CD4-positive, CD25-positive, alpha-beta regulatory T cell (primary cell): Measurements from ENCODE around the gene GPX6. TPM values are rescaled to one million over a fixed set of nuclear protein-coding genes. Genes with fewer than 3 reads are reported as not detected.
"Not testable (repeated sequence)": the region's sequence is repeated elsewhere in the genome, so short reads cannot be mapped to it uniquely, and the experiment has no call there.

Experiments
- ATAC-seq, 2 donors: fragments of 150-1000 bp; cut with Tn5 transposase; one replicate each; pipeline ENCODE4 v1.10.0; 2021; ENCODE audit warnings: low read depth in 2 of 2, moderate number of reproducible peaks in 2 of 2, moderate library complexity in 1 of 2
- DNase-seq, 3 donors: peaks; one replicate each; pipeline versions ENCODE4 v3.0.0 to v3.0.0-alpha.2; 2012 to 2022; ENCODE audit warnings: mixed read lengths in 1 of 3
- H3K27ac ChIP-seq: one replicate; pipeline ENCODE4 v1.7.0; 2013; ENCODE audit warnings: mild to moderate bottlenecking, low read length; ENCODE audit not compliant: insufficient read depth, poor library complexity, severe bottlenecking
- H3K27me3 ChIP-seq: one replicate; pipeline ENCODE4 v1.7.0; 2013; ENCODE audit warnings: low read length; ENCODE audit not compliant: control insufficient read depth, insufficient read depth
- H3K36me3 ChIP-seq: one replicate; pipeline ENCODE4 v1.7.0; 2013; ENCODE audit warnings: mild to moderate bottlenecking, low read length, moderate library complexity; ENCODE audit not compliant: control insufficient read depth, insufficient read depth
- H3K4me1 ChIP-seq: 2 replicates; pipeline ENCODE4 v1.7.0; 2013; ENCODE audit warnings: mild to moderate bottlenecking, low read length; ENCODE audit not compliant: insufficient read depth, control insufficient read depth, poor library complexity, severe bottlenecking
- H3K4me3 ChIP-seq: one replicate; pipeline ENCODE4 v1.7.0; 2013; ENCODE audit warnings: low read depth, mild to moderate bottlenecking, low read length, moderate library complexity
- H3K9me3 ChIP-seq, 2 experiments: 1 replicate in 1 of 2; 2 replicates in 1 of 2; pipeline ENCODE4 v1.7.0; 2013; ENCODE audit warnings: low read length in 2 of 2, mild to moderate bottlenecking in 1 of 2, moderate library complexity in 1 of 2; ENCODE audit not compliant: control insufficient read depth in 2 of 2
- H3K27ac Mint-ChIP-seq, 3 donors: one replicate each; pipeline ENCODE4 v1.8.0; 2020 to 2022; ENCODE audit warnings: mild to moderate bottlenecking in 3 of 3, mixed read lengths in 3 of 3, moderate library complexity in 2 of 3
- H3K27me3 Mint-ChIP-seq: one replicate; pipeline ENCODE4 v1.8.0; 2022; ENCODE audit warnings: mild to moderate bottlenecking, mixed read lengths
- H3K36me3 Mint-ChIP-seq: one replicate; pipeline ENCODE4 v1.8.0; 2020; ENCODE audit warnings: mixed read lengths
- H3K4me1 Mint-ChIP-seq, 4 donors: one replicate each; pipeline ENCODE4 v1.8.0; 2020 to 2022; ENCODE audit warnings: mixed read lengths in 4 of 4, mild to moderate bottlenecking in 1 of 4
- H3K4me3 Mint-ChIP-seq, 4 donors: one replicate each; pipeline ENCODE4 v1.8.0; 2020 to 2022; ENCODE audit warnings: mild to moderate bottlenecking in 4 of 4, mixed read lengths in 4 of 4, moderate library complexity in 3 of 4
- H3K9me3 Mint-ChIP-seq, 7 donors: one replicate each; pipeline ENCODE4 v1.8.0; 2020 to 2022; ENCODE audit warnings: mixed read lengths in 7 of 7, mild to moderate bottlenecking in 3 of 7, moderate library complexity in 2 of 7
- polyA plus RNA-seq, 4 donors: library from polyadenylated mRNA; unstranded; fragments of 300-500 nt; fragmentation: Illumina TruSeq; gene quantifications; one replicate each; pipeline ENCODE4 v1.2.3, GENCODE V29; 2021
- total RNA-seq: library from RNA; stranded (reverse); gene quantifications from one replicate; pipeline ENCODE4 v1.2.3, GENCODE V29; 2022

Gene GPX6
- total and polyA plus RNA-seq, 5 donors from 2014 or later: not detected

DNA sequence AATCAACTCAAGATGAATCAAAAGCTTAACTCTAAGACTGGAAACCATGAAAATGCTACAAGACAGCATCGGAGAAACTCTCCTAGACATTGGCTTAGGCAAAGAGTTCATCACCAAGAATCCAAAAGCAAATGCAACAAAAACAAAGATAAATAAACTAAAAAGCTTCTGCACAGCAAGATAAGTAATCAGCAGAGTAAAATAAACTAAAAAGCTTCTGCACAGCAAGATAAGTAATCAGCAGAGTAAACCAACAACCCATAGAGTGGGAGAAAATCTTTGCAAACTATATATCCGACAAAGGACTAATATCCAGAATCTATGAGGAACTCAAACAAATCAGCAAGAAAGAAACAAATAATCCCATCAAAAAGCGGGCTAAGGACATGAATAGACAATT is 31.4 kb upstream of the GPX6 start:
- Mint-ChIP-seq H3K27ac (peak overlapping the region in 1 of 3 donors; percentile 1), H3K27me3 (peaks cover 41% of the 10 kb centered on the region), H3K9me3 (peaks cover 0 to 12% (median 0%) of the 10 kb centered on the region in 7 donors), H3K4me1 (peaks cover 4 to 22% (median 12%) of the 10 kb centered on the region in 4 donors)
- H3K4me3 Mint-ChIP-seq, DNase-seq, H3K36me3 ChIP-seq, H3K9me3 ChIP-seq, ATAC-seq, H3K4me1 ChIP-seq, H3K36me3 Mint-ChIP-seq, H3K4me3 ChIP-seq, H3K27ac ChIP-seq: not testable (repeated sequence)
- peaks cover 21% of the 10 kb centered on the region for H3K27me3 ChIP-seq

DNA sequence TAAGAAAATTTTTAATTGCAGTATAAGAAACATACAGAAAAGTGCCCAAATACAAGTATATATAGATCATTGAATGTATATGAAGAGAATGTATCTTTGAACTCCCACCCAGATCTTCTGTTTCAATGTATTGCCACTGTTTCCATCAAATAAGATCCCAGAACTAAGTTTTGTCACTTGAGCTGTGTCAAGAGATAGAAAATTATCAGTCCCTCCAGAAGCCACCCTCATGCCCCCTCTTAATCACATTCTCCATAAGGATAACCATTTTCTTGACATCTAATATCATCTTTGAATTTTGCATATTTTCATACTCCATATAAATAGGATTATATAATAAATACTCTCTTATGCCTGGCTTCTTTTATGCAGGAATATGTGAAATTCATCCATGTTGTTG is 30.4 kb upstream of the GPX6 start:
- H3K4me3 Mint-ChIP-seq: no peak overlapping the region
- ATAC-seq: no peak
- H3K36me3 Mint-ChIP-seq: no peaks in the 10 kb centered on the region
- Histone ChIP-seq H3K9me3 (no peaks in the 10 kb centered on the region), H3K4me1 (peaks cover 6% of the 10 kb centered on the region), H3K36me3 (no peaks in the 10 kb centered on the region), H3K4me3 (no peak overlapping the region), H3K27me3 (peaks cover 22% of the 10 kb centered on the region), H3K27ac (no peak overlapping the region)
- H3K27ac Mint-ChIP-seq: no peak overlapping the region
- peaks cover 42% of the 10 kb centered on the region for H3K27me3 Mint-ChIP-seq
- peaks cover 0 to 12% (median 5%) of the 10 kb centered on the region in 7 donors for H3K9me3 Mint-ChIP-seq
- no peak for DNase-seq
- peaks cover 4 to 22% (median 12%) of the 10 kb centered on the region in 4 donors for H3K4me1 Mint-ChIP-seq

GRCh38 chr6:28543651-28544610 is 28.3 kb upstream of the GPX6 start:
- Mint-ChIP-seq H3K27ac (peak overlapping the region; percentile 39 to 90 (median 67)), H3K27me3 (peaks cover 43% of the 10 kb centered on the region), H3K9me3 (peaks cover 0 to 20% (median 9%) of the 10 kb centered on the region in 7 donors), H3K4me1 (peaks cover 4 to 22% (median 12%) of the 10 kb centered on the region in 4 donors), H3K4me3 (peak overlapping the region; percentile 46 to 86 (median 78)), H3K36me3 (no peaks in the 10 kb centered on the region)
- peaks cover 6% of the 10 kb centered on the region for H3K4me1 ChIP-seq
- ATAC-seq (no peak), DNase-seq (peak in 1 of 3 donors; percentile 15)
- H3K27me3 ChIP-seq: peaks cover 22% of the 10 kb centered on the region
- no peaks in the 10 kb centered on the region for H3K9me3 ChIP-seq
- H3K27ac ChIP-seq: no peak overlapping the region
- H3K36me3 ChIP-seq: no peaks in the 10 kb centered on the region
- H3K4me3 ChIP-seq: peak overlapping the region; percentile 30

DNA sequence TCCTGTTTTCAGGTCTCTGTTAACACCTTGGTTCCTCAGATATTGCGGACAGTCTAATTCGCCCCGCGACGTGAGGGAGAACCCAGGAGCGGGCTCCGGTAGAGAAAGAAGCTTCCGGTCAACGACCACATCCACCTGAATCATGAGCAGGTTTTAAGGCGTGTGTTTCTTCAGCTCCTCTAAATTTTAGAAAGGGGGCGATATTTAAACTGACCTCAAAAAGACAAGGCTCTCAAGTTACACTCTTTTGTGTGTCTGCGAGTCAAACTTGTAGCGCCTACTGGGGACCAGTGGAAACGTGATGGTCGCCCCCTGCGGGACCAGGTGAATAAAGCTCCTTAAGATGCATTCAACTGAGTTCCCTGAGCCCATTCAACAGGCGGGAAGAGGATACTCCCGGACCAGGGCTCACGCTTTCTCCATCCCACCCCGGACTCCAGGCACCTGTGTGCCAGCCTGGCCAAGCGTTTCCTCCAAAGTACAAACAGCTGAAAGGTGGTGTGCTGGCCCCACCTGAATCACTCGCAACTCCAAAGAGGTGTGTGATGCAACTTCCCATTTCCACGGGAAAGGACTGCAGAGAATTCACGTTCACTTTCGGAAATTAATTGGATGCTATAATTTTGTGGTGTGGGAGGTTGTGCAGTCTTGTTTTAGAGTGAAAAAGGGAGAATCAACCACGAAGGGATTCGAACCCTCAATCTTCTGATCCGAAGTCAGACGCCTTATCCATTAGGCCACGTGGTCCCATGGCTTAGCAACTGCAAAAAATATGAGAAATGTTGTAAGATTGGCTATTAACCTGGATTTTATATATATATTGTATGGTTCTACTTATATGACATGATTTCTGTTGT is 27.1 kb upstream of the GPX6 start:
- DNase-seq (peak; percentile 11 to 77 (median 48)), ATAC-seq (peak; percentile 40 to 42)
- Histone ChIP-seq H3K36me3 (no peaks in the 10 kb centered on the region), H3K27me3 (peaks cover 30% of the 10 kb centered on the region), H3K4me3 (peak overlapping the region; percentile 49), H3K27ac (no peak overlapping the region), H3K4me1 (peaks cover 6% of the 10 kb centered on the region), H3K9me3 (no peaks in the 10 kb centered on the region)
- H3K27me3 Mint-ChIP-seq: peaks cover 49% of the 10 kb centered on the region
- peak overlapping the region; percentile 70 to 86 (median 78) for H3K4me3 Mint-ChIP-seq
- H3K27ac Mint-ChIP-seq: peak overlapping the region in 2 of 3 donors; percentile 4 to 44
- H3K36me3 Mint-ChIP-seq: no peaks in the 10 kb centered on the region
- peaks cover 4 to 25% (median 12%) of the 10 kb centered on the region in 4 donors for H3K4me1 Mint-ChIP-seq
- peaks cover 0 to 20% (median 9%) of the 10 kb centered on the region in 7 donors for H3K9me3 Mint-ChIP-seq

DNA sequence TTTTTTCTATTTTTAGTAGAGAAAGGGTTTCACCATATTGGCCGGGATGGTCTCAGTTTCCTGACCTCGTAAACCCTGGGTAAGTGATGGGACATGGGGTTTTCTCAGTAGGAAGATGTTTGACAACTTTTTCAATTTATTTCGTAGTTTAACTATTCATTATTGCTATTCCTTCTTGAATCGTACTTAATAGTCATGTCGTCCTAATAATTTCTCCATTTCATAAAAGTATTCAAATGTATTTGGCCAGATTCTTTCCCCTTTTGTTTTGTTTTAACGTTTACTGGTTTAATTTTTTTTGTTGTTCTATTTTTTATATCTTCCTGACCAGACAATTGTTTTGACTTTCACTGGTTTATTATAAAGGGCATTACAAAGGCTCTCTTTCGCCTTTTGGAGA is 26.4 kb upstream of the GPX6 start:
- Histone ChIP-seq H3K4me3 (no peak overlapping the region), H3K36me3 (no peaks in the 10 kb centered on the region), H3K9me3 (no peaks in the 10 kb centered on the region), H3K4me1 (peaks cover 10% of the 10 kb centered on the region), H3K27ac (no peak overlapping the region), H3K27me3 (peaks cover 33% of the 10 kb centered on the region)
- Mint-ChIP-seq H3K9me3 (peaks cover 0 to 20% (median 9%) of the 10 kb centered on the region in 7 donors), H3K4me3 (peak overlapping the region; percentile 70 to 86 (median 78)), H3K27ac (no peak overlapping the region), H3K27me3 (peaks cover 56% of the 10 kb centered on the region), H3K4me1 (peaks cover 4 to 30% (median 12%) of the 10 kb centered on the region in 4 donors), H3K36me3 (no peaks in the 10 kb centered on the region)
- ATAC-seq (no peak), DNase-seq (no peak)

GRCh38 chr6:28537509-28538140 is 22.0 kb upstream of the GPX6 start:
- Histone ChIP-seq H3K27ac (no peak overlapping the region), H3K4me3 (peak overlapping the region; percentile 1), H3K36me3 (no peaks in the 10 kb centered on the region), H3K27me3 (peaks cover 20% of the 10 kb centered on the region), H3K9me3 (no peaks in the 10 kb centered on the region), H3K4me1 (peaks cover 8% of the 10 kb centered on the region)
- DNase-seq (peak in 2 of 3 donors; percentile 29 to 38), ATAC-seq (no peak)
- no peak overlapping the region for H3K27ac Mint-ChIP-seq
- H3K27me3 Mint-ChIP-seq: peaks cover 42% of the 10 kb centered on the region
- peaks cover 0 to 18% (median 4%) of the 10 kb centered on the region in 4 donors for H3K4me1 Mint-ChIP-seq
- no peaks in the 10 kb centered on the region for H3K36me3 Mint-ChIP-seq
- H3K4me3 Mint-ChIP-seq: peak overlapping the region in 2 of 4 donors; percentile 23 to 64
- peaks cover 0 to 20% (median 10%) of the 10 kb centered on the region in 7 donors for H3K9me3 Mint-ChIP-seq

GRCh38 chr6:28537065-28537464 is 21.5 kb upstream of the GPX6 start:
- Histone ChIP-seq H3K27ac (no peak overlapping the region), H3K4me1 (peaks cover 7% of the 10 kb centered on the region), H3K9me3 (no peaks in the 10 kb centered on the region), H3K36me3 (no peaks in the 10 kb centered on the region), H3K27me3 (peaks cover 20% of the 10 kb centered on the region), H3K4me3 (peak overlapping the region; percentile 1)
- Mint-ChIP-seq H3K27ac (no peak overlapping the region), H3K4me3 (peak overlapping the region in 3 of 4 donors; percentile 40 to 65 (median 64)), H3K9me3 (peaks cover 0 to 20% (median 8%) of the 10 kb centered on the region in 7 donors), H3K4me1 (peaks cover 0 to 13% (median under 1%) of the 10 kb centered on the region in 4 donors), H3K36me3 (no peaks in the 10 kb centered on the region), H3K27me3 (peaks cover 42% of the 10 kb centered on the region)
- DNase-seq (peak in 1 of 3 donors; percentile 7), ATAC-seq (no peak)
